Measurements from ENCODE around the gene RPTOR.

Gene RPTOR

DNA sequence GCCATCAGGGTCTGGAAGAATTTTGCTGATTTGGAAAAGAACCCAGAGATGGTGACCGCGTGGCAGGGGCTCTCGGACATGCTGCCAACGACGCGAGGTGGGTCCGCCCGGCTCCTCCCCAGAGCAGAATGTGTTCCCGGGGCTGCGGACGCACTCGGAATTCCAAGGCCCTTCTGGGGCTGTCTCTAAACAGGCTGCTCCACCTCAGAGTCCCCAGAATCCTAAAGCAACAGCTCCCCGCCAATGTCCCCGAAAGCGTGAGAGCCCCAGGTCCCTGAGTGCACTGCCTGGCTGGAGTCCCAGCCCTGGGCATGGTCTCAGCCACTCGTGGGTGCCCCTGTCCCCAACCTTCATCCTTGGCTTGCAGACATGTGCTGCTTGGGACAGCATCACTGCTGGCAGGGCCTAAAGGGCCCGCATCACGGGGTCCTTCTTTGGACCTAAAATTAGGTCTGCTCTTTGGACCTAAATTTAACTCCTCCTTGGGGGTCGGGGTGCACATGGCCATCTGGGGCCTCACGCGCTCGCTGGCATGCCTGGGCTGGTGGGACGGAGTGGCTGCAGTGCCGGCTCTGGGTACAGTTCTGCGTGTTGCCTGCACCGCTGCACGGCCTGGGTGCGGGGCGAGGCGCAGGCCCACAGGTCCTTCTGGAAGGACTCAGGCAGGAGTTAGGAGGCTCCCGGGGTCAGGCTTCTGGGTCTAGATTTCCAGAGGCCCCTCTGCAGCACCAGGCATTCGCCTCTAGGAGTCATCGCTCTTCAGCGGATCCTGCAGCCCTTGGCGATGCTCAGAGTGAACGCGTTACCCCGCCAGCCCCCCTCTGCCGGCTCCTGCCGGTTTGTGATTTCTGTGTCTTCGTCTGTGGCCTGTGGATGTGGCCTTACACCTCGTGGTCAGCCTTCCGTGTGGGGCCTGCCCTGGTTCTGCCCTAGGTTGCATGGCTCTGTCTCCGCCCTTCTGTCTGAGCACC is 405.1 kb downstream of the RPTOR start:
- no peaks in the 10 kb centered on the region; the same call in 1 of the 2 replicates for H3K9me3 ChIP-seq

DNA sequence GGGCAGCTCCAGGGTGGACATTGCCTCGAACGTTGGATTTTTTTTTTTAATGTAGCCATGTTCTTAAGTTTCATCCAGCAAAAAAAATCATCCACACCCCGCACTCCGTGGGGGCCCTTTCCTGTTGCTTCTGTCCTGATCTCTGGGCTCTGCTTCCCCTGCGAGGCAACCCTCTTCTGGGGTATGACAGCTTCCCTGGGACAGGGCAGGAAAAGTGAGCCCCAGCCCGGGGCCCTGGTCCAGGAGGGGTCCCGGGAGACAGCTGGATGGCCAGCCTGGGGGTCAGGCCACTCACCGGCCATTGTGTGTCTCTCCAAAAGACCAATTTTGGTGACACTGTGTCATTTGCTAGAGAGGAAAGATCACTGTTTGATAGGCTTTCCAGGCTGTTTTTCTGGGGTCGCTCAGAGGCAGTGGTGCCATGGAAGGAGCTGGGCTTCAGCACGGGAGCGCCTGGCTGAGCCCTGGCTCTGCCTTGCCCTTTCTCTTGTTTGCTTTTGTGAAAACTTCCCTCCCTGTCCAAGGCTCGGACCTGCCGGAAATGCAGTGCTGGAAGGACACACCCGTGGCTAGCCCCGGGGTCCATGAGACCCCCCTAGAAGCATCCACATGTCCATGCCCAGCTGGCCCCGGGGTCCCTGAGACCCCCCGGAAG is 406.0 kb downstream of the RPTOR start:
- Histone ChIP-seq H3K4me1 (no peaks in the 10 kb centered on the region), H3K4me3 (ENCODE audit: low read depth, low read length) (no peak overlapping the region), H3K27me3 (no peaks in the 10 kb centered on the region), H3K9me3 (no peaks in the 10 kb centered on the region; the same call in 1 of the 2 replicates), H3K36me3 (peaks cover 37% of the 10 kb centered on the region)
- TF ChIP-seq, protein P1, sequence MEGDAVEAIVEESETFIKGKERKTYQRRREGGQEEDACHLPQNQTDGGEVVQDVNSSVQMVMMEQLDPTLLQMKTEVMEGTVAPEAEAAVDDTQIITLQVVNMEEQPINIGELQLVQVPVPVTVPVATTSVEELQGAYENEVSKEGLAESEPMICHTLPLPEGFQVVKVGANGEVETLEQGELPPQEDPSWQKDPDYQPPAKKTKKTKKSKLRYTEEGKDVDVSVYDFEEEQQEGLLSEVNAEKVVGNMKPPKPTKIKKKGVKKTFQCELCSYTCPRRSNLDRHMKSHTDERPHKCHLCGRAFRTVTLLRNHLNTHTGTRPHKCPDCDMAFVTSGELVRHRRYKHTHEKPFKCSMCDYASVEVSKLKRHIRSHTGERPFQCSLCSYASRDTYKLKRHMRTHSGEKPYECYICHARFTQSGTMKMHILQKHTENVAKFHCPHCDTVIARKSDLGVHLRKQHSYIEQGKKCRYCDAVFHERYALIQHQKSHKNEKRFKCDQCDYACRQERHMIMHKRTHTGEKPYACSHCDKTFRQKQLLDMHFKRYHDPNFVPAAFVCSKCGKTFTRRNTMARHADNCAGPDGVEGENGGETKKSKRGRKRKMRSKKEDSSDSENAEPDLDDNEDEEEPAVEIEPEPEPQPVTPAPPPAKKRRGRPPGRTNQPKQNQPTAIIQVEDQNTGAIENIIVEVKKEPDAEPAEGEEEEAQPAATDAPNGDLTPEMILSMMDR (IDR thresholded peaks at IDR 0.05; ENCODE audit: low read depth, low read length) = no peak
- DNase-seq = no peak

More for the DNA sequence above, 405.1 kb downstream of the RPTOR start:
- peaks cover 37% of the 10 kb centered on the region for H3K36me3 ChIP-seq
- peak; percentile 53 for DNase-seq
- H3K4me3 ChIP-seq (ENCODE audit: low read depth, low read length) = no peak overlapping the region
- no peaks in the 10 kb centered on the region for H3K4me1 ChIP-seq
- TF ChIP-seq, protein P1 (IDR thresholded peaks at IDR 0.05; ENCODE audit: low read depth, low read length) = peak; percentile 43
- H3K27me3 ChIP-seq = no peaks in the 10 kb centered on the region

DNA sequence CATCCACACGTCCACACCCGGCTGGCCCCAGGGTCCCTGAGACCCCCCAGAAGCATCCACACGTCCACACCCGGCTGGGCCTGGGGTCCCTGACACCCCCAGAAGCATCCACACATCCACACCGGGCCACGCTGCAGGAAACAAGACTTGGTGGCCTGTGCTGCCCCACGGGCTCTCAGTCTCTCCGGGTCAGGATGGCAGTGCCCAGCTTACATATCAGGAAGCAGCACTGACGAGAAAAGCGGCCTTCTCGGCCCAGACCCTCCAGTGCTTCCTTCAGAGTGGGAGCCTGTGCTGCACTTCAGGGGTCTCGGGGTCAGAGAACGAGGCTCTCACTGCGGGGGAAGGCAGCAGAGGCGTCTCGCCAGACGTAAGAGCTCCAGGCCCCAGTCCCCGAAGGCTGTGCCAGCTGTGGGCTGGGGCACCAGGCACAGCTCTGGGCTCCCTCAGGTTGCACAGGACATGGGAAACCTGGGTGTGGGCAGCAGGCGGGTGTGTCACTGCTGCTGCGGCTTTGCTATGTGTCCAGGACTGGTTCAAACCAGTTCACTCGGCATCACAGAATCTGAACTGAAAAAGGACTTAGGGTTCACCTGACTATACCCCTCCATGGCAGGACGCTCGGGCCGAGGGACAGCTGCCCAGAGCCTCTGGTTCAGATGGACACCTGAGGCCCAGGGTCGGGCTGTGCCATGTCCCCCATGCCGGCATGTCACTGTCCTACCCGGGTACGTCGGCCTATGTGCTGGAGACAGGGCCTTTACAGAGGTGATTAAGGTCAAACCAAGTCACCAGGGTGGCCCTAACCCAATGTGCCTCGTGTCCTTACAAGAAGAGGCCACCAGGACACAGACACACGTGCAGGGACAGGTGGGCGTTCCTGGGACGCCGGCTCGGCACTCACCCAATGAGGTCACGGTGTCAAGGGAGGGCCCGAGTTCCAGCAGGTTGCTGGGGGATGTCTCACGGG is 406.8 kb downstream of the RPTOR start:
- Histone ChIP-seq H3K4me1 (no peaks in the 10 kb centered on the region), H3K36me3 (peaks cover 28% of the 10 kb centered on the region), H3K4me3 (ENCODE audit: low read depth, low read length) (no peak overlapping the region), H3K27me3 (no peaks in the 10 kb centered on the region), H3K9me3 (no peaks in the 10 kb centered on the region; the same call in 1 of the 2 replicates)
- no peak for DNase-seq
- TF ChIP-seq, protein P1 (IDR thresholded peaks at IDR 0.05; ENCODE audit: low read depth, low read length) = no peak

DNA sequence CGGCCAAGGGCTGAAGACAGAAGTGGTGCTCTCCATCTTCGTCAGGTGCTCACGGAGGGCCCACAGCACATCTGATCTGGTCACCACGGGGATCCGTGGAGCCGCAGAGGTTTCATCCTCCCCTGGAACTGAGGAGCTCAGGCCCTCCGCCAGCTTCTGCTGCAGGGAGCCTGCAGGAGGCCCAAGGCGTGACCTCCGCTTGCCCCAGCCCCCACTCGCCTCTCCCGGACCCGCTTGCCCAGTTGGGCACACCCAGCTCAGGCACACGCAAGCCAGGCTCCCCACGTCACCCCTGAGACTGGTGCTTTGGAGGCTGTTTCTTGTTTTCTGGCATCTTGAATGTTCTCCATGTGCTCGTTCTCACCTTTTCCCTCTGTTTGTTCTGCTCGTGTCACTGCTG is 407.7 kb downstream of the RPTOR start:
- TF ChIP-seq, protein P1 (IDR thresholded peaks at IDR 0.05; ENCODE audit: low read depth, low read length) = no peak
- no peaks in the 10 kb centered on the region for H3K4me1 ChIP-seq
- no peak for DNase-seq

DNA sequence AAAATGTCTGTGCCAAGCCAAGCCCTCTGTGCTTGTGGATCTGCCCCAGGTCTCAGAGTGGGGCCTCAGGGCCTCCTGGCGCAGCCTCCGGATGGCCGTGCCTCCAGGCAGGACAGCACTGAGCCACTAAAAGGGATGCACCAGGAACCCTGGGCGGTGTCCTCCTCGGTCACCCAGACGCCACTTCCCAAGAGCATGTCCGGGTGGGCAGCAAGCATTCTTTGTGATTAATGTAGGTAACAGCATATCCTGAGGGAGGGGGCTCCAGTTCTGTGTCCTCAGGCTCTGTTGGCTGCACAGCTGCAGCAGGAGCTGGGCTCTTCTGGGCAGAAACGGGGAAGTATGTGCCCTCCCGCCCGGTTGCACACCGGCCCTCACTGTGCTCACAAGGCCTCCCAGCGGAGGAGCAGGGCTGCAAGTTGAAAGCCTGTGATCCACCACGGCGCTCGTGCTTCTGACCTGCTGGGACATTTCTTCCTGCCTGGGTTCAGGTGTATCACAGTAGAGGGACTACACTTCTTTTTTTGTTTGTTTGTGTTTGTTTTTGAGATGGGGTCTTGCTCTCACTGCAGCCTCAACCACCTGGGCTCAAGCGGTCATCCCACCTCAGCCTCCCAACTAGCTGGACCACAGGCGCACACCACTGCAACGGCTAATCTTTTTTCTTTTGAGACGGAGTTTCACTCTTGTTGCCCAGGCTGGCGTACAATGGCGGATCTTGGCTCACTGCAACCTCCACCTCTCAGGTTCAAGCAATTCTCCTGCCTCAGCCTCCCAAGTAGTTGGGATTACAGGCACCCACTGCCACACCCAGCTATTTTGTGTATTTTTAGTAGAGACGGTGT is 409.1 kb downstream of the RPTOR start:
- TF ChIP-seq, protein P1 (IDR thresholded peaks at IDR 0.05; ENCODE audit: low read depth, low read length) = no peak
- DNase-seq = no peak
- Histone ChIP-seq H3K27me3 (no peaks in the 10 kb centered on the region), H3K9me3 (no peaks in the 10 kb centered on the region), H3K4me1 (peaks cover 3% of the 10 kb centered on the region; the same call in 1 of the 2 replicates), H3K36me3 (peaks cover 12% of the 10 kb centered on the region), H3K4me3 (ENCODE audit: low read depth, low read length) (no peak overlapping the region)

More for the DNA sequence above, 407.7 kb downstream of the RPTOR start:
- Histone ChIP-seq H3K9me3 (no peaks in the 10 kb centered on the region), H3K27me3 (no peaks in the 10 kb centered on the region), H3K36me3 (peaks cover 20% of the 10 kb centered on the region), H3K4me3 (ENCODE audit: low read depth, low read length) (no peak overlapping the region)

Measured in BE2C (cell line).